GM10266 (cell line): Measurements from ENCODE around the gene PCSK6.

Experiments
- DNase-seq: peaks from one replicate; pipeline ENCODE4 v3.0.0; 2012; ENCODE audit errors: extremely low spot score
- TF ChIP-seq, protein P1 (sequence below): IDR thresholded peaks from 2 replicates; pipeline ENCODE4 v1.5.1; 2012; ENCODE audit warnings: mild to moderate bottlenecking, low read depth; ENCODE audit not compliant: control insufficient read depth, insufficient read depth; ENCODE audit errors: missing control alignments

Gene PCSK6

DNA sequence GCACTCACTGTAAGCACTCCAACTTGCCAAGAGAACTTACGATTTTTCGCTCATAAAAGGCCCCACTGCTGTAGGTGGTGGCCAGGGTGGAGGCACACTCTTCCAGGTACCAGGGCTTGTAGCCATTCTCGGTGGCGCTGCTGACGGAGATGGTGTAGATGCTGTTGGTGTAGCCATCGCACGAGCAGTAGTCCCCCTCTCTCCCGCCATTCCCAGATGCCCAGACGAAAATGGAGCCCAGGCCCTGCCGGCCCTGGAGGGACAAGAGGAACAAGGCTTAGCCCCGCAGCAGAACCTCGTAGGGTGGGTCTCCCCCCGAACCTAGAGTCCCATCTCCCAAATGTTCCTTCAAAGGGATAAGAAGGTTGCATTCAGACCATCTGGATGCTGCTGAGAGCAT, 96.3 kb downstream of the PCSK6 start:
- TF ChIP-seq, protein P1, sequence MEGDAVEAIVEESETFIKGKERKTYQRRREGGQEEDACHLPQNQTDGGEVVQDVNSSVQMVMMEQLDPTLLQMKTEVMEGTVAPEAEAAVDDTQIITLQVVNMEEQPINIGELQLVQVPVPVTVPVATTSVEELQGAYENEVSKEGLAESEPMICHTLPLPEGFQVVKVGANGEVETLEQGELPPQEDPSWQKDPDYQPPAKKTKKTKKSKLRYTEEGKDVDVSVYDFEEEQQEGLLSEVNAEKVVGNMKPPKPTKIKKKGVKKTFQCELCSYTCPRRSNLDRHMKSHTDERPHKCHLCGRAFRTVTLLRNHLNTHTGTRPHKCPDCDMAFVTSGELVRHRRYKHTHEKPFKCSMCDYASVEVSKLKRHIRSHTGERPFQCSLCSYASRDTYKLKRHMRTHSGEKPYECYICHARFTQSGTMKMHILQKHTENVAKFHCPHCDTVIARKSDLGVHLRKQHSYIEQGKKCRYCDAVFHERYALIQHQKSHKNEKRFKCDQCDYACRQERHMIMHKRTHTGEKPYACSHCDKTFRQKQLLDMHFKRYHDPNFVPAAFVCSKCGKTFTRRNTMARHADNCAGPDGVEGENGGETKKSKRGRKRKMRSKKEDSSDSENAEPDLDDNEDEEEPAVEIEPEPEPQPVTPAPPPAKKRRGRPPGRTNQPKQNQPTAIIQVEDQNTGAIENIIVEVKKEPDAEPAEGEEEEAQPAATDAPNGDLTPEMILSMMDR = no peak
- no peak for DNase-seq

DNA sequence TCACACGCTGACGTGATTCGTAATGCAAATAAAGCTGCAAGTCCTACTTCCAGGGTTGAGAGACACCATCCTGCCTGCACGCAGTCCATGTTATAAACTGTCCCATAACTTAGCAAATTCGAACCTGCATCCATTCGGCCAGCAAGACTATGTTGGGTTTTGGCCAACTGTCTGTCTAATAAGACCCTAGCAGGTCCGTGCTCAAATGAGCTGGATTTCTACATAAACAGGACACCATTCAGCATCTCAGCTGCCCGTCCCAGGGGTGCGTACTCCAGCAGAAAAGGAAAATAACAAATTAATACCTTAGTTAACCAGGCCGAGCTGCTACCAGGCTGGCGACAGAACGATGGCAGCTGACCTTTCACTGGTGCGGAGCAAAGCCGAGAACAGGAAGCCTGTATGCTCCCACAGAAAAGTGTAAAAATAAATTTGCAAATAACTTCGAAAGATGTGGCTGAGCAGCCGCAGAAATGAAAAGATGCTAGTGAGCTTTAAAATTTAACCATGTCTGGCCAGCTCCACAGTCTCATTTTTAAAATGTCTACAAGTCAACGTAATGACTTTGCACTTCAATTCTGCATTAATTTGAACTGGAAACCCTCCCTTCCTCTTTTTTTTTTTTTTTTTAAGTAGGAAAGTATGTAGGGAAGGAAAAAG, 97.4 kb downstream of the PCSK6 start:
- no peak for DNase-seq
- TF ChIP-seq, protein P1 = no peak

DNA sequence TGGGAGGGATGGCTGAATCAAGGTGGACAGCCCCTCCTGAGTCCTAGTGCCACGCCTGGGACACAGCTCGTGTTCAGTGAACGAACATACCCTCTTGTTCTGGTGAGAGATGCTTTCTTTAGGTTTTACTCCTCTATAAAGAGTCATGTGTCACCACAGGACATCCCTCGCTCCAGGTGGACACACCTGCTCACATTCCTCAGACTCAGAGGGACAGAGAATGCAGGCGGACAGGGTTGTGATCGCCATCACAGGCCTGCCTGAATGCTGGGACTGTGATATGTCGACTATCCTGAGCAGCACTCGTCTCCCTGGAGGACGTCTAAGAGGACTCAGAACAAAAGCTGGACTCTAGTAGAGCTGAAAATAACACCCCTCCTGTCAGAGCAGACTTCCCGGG, 98.1 kb downstream of the PCSK6 start:
- DNase-seq = no peak
- TF ChIP-seq, protein P1 = no peak

DNA sequence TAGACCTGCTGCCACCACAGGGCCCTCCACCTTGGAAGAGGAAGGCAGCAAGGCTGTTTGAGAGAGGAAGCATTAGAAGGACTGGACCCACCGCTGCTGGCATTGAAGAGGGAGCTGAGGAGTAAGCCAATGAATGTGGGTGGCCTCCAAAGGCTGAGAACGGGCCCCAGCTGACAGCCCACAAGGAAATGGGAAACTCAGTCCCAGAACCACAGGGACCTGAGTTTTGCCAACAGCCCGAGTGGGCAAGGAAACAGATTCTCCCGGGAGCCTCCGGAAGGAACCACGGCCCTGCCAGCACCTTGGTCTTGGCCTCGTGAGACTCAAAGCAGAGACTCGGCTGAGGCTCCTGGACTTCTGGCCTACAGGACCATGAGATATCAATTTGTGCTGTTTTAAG, 99.0 kb downstream of the PCSK6 start:
- DNase-seq = no peak

DNA sequence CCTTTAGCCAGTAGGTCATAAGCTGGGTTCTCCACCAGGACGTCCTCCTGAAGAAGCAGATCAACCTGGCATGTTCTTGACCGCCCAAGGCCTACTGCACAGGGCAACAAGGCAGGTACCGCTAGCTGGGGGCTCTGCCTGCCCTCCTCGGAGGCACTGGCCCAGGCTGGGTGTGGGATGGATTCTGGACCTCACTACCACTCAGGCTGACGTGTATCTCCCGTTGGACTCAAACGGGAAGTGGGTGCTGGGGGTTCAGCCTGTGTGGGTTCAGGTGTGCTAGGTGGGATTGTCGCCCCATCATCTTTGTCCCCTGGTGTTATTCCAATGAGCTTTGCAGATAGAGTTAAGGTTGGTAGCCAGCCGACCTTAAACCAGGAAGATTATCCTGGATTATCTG, 99.4 kb downstream of the PCSK6 start:
- no peak for DNase-seq
- TF ChIP-seq, protein P1 = no peak

More for the DNA sequence above, 99.0 kb downstream of the PCSK6 start:
- TF ChIP-seq, protein P1 = no peak

DNA sequence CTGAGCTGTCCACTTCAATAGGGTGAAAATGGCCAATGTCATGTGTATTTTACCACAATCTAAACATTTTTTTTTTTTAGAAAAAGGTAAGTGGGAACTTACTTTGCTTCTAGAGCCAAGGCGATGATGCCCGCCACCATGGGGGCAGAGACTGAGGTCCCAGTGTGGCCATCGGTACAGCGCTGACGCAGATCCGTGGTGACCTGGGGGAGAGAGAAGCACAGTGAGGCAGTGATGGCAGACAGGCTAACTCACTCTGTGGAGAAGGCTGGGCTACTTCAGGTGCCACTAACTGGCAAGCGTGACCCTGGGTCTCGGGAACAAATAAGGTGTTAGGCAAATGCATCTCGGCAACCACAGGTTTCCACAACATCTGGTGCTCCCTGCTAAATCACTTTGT, 100.1 kb downstream of the PCSK6 start:
- no peak for DNase-seq
- TF ChIP-seq, protein P1 = no peak

DNA sequence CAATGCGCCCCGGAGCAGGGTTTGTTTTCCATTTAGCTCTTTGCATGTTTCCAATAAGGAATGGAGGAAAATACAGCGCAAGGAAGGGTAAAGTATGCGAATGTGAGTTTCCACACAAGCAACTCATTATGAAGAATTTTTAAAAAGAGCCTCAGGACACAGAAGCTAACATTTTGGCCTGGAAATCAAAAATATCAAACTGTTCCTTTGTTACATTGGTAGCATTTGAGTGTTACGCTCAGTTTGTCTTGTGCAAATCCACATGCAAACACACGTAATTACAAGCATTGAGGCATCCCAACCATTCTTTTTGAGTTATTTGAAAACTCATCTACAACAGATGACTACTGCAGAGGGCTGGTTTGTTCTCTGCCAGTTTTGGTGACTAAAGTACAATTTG, 101.5 kb downstream of the PCSK6 start:
- TF ChIP-seq, protein P1 = no peak
- DNase-seq = no peak
